ENCODE measurements around the gene BCKDHB.
"Not testable (repeated sequence)": the region's sequence is repeated elsewhere in the genome, so short reads cannot be mapped to it uniquely, and the experiment has no call there.

Gene BCKDHB

DNA sequence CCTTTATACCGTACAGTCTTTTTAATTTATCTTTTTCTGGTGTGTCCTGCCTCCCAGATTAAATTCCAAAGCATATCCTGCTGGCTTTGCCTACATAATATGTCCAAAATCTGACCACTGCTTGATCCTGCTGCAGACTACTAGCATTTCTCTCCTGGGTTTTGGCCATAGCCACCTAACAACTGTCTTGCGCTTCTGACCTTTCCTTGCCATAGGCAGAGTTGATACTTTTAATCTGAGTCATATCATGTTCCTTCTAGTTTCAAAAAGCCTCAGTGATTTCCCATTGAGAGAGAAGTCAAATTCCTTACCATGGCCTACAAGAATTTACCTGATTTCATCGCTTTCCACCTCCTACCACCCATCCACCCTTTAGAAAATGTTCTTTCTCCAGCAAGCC is 104.8 kb downstream of the BCKDHB start:
- no peak for DNase-seq

DNA sequence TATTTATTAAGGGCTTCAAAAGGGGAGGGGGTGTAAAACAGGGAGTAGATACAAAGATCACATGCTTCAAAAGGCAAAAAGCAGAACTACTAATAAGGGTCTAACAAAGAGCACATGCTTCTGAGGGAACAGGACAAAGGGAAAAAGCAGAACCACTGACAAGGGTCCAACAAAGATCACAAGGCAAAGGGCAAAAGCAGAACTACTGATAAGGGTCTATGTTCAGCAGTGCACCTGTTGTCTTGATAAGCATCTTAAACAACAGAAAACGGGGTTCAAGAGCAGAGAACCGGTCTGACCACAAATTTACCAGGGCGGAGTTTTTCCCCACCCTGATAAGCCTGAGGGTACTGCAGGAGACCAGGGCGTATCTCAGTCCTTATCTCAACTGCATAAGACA is 105.4 kb downstream of the BCKDHB start:
- DNase-seq, result peak; percentile 49

DNA sequence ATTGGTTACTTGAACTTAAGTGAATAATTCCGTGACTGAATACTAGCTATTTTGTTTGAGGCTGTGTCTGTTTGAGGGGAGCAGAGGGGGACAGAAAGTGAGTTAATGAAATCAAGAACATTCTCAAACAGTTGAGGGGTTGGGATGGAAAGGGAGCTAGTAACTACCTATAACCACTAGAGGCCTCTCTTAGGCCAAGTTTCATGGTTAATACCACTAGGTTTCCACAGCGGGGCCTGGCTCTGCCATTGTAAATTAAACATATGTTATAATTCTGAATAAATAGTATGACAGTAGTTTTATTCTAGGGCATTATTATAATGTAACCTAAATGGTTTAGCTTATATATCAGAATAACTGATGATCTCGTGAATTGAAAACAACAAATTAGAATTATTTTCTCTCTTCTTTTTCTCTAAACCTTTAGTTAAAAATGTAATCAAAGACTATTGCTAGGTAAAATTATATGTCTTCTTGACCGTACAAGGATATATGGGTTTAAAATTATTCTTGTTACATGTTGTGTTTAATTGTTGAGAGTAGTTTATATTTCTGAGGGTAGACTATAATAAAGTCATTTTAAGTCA is 108.1 kb downstream of the BCKDHB start:
- peak; percentile 36 for DNase-seq

DNA sequence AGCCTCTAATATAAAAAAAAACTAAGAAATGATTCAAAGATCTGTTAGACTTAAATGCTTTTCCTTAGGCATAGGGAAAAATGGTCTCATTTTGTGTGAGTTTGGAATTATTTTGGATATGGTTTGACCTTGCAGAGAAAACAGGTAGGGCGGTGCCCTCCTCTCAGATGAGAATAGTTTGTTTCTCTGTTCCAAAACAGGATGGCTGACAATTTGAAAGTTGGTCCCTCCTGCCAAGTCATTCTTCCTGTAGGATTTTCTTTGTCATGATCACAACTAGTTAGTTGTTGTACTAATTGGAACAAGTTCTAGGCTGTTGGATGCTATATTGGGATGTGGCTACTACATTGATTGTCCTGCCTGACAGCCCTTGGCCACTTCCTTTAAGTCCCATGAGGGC is 108.6 kb downstream of the BCKDHB start:
- DNase-seq, result no peak

DNA sequence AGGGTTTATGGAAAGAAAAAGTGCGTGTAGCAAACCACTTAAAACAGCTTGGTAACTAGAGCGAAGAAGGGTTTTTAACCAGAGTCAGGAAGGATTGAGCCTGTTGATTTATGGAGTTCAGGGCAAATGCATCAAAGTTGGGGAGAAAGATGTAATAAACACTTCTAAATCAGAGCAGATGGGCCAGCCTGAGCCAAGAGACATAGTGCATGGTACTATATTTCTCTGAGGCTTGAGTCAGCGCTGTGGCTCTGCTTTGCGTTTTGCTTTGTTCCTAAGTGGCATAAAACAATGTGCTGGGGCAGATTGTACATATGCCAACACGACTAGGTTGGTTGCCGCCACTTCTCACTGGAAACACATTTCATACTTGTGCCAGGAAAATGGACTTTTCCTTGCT is 111.3 kb downstream of the BCKDHB start:
- DNase-seq, result no peak

DNA sequence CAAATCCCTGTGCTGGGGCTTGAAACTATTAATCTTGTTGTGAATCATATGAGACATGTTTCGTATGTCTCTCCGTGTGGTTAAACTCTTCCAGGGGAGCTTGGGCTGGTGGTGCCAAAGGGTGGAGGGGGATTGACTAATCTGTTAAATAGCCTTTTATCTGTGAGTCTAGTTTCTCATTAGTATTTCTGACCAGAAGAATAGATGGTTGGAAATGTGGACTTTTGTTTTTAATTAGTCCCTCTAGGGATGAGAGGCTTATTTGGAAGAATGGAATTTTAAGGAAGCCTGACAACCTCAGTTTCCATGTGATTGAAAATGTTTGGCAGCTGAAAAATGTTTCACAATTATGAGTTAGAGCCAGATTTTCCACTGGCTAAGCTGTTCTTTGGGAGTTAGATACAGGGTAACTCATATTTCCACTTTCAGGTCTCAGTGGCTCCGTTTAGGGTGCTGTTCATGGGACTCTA is 117.3 kb downstream of the BCKDHB start:
- no peak for DNase-seq

DNA sequence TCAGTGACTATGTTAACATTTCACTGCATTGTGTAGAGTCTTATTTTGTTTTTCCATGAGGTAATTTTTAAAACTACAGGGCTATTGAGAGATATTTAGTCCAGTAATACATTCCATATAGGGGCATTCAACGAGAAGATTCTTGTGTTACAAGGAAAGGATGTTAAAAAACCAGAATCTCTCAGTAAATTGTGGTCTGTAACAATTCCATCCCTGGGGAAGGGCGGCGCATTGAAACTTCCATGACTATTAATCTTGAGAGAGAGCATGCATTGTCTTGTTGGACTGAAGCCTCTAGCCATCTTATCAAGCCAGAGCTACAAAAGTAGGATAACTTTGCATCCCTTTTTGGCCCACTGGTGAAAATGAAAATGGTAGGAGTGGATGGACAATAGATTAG is 119.7 kb downstream of the BCKDHB start:
- no peak for DNase-seq

DNA sequence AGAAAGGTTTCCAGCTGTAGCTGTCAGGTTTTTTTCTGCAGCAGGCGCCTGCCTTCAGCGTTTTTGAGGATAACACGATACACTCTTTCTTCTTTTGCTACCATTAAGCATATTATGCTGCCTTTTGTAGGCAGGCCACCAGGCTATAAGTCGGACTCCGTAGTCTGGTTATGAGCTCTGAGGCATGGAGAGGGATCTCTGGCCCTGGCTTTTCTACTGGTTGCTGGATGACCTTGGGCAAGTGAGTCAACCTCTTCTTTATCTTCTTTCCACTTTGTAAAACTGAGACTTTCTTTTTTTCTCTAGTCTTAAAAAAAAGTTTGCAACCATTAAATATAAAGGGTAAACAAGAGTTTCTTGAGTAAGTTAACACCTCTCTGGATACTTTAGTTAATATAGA is 120.2 kb downstream of the BCKDHB start:
- no peak for DNase-seq

DNA sequence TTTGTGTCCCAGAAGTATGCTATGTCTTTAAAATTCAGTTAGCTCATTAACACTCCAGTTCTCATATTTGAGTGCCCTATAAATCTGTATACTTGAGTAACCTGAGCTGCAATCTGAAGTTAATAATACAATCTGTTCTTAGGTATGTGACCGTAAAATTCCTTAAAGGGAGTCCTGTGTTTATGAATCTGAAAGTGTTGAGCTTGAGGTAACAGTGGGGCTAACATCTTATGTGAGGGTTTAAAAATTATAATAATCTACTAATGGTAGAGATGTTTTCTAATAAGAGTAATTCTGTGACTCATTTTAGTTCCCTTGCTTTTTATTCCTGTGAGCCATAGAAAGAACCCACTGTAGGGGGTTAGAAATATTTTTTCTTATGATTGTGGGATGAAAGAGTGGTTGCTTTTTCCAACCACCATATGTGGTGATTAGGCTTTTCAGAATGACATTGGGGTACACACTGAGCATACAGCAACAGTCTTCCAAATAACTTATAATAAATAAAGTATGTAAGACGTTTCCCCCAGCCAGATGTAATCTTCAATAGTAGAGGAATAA is 121.2 kb downstream of the BCKDHB start:
- no peak for DNase-seq

DNA sequence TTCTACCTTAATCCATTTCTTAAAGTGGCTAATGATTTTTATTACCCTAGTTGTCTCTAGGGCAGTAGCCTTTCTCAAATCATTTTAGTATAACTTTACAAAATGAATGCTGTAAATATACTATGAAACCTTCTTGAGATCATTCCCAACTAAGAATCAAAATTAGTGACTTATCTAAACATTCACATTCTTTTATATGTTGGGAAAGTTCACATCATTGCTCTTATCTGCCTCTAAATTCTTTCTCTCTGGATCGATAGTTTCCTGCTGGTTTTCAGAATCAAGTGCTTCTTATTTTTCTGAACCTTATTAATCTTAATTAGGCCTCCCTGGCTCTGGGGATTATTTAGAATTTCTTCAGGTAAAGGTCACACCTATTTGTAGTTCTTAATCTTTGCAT is 126.8 kb downstream of the BCKDHB start:
- no peak for DNase-seq

DNA sequence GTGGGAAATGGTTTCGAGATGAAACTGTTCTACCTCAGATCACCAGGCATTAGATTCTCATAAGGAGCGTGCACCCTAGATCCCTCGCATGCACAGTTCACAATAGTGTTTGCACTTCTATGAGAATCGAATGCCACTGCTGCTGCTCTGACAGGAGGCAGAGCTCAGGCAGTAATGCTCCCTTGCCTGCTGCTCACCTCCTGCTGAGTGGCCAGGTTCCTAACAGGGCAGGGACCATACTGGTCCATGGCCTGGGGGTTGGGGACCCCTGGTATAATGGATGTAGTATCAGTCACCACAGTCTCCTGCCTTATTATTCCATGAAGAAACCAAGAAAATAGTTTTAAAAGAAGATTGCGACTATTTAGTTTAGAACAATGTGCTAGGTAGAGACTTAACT is 127.5 kb downstream of the BCKDHB start:
- DNase-seq, result no peak

DNA sequence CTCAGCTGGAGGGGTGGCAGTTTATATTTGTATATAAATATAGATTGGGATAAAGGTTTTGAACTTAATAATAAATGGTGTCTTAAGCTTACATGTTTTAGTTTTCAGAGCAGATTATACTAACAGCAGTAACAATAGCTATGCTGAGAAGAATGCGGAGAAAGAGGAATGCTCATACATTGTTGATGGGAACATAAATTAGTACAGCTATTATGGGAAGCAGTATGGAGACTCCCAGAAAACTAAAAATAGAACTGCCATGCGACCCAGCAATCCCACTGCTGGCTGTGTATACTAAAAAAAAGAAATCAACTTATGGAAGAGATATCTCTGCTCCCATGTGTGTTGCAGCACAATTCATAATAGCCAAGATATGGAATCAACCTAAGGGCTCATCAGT is 127.9 kb downstream of the BCKDHB start:
- no peak for DNase-seq

DNA sequence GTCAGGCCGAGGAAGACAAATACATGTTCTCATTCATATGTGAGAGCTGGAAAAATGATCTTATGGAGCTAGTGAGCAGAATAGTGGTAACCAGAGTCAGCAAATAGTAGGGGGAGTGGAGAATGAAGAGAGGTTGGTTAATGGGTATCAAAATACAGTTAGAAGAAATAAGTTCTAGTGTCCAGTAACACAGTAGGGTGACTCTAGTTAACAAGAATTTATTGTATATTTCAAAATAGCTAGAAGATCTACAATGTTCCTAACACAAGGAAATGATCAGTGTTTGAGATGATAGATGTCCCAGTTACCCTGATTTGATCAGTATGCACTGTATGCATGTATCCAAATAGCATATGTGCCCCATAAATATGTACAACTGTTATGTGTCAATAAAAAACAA is 128.4 kb downstream of the BCKDHB start:
- DNase-seq, result no peak

DNA sequence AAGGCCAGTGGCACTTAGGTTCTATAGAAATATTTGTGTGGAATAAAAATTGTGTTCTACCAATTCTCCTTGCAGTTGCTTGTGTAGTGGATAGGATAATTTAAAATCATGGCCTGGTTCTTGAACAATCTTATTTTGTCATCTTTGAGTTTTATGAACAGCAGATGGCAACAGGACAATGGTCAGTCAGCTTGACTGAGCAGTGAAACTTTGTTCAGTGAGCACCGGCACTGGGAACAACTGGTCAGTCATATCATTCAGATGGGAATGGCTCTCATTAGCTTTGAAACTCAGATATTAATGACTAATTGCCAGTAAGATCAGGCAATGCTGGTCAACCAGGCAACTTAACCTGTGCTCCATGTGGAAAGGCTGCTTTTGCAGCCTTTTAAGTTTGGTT is 129.2 kb downstream of the BCKDHB start:
- no peak for DNase-seq

DNA sequence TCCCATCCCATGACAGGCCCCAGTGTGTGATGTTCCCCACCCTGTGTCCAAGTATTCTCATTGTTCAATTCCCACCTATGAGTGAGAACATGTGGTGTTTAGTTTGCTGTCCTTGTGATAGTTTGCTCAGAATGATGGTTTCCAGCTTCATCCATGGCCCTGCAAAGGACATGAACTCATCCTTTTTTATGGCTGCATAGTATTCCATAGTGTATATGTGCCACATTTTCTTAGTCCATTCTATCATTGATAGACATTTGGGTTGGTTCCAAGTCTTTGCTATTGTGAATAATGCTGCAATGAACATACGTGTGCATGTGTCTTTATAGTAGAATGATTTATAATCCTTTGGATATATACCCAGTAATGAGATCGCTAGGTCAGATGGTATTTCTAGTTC is 132.3 kb downstream of the BCKDHB start:
- DNase-seq, result not testable (repeated sequence)

DNA sequence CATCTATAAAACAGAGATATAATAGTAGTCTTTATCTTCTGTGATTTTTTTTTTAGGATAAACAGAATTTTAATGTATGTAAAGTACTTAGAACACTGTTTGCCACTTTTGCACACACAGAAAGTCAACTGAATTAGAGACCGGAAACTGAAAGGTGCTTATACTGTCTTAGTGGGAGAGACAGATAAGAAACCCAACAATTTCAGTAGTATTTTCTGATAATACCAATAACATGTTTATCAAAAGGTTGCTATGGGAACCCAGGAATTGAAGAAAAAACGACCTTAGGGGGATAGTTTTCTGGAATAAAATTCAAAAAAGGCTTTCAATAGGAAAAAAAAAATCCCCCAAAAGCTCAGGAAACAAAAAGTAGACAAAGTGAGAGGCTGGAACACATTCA is 138.6 kb downstream of the BCKDHB start:
- no peak for DNase-seq

DNA sequence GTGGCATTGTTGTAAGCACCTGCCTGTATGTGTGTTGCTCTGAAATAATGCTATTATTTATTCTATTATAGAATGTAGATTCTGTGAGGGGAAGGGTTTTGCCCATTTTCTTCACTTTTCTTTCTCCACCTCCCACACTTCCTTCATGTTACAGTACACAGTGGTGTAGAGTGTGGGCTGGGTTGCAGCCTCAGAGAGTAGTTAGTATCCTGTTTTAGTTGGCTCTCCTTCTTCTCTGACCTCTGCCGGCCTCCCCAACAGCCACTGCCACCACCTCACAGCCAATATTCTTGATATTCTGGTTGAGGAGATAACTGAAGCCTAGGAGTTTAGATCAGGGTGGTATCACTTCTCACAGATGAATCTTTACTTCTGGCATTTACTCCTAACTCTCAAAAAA is 143.4 kb downstream of the BCKDHB start:
- no peak for DNase-seq

DNA sequence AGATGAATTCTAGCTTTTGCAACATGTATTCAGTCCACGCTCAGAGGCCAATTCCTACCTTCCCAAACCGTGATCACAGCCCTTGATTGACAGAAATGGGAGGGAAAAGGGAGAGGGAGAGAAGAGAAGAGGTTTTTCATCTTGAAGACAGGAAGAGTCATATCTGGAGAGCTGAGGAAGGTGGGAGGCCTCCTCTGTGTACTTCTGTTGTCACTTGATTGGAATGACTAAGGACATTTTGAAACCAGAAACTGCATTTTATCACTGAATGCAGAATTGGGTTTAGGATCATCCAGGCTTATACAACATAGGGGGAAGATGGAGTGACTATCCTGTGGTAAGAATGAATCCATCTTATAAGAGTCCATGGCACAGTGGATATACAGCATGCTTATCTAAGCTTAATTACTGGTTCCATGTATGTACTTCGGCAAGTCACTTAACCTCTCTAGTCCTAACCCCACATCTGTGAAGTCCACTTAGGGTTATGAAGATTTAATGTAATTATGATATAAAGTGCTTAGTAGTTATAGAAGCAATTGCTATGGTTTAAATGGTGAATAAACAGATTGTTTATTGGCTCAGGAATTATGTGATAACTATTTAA is 144.0 kb downstream of the BCKDHB start:
- no peak for DNase-seq

DNA sequence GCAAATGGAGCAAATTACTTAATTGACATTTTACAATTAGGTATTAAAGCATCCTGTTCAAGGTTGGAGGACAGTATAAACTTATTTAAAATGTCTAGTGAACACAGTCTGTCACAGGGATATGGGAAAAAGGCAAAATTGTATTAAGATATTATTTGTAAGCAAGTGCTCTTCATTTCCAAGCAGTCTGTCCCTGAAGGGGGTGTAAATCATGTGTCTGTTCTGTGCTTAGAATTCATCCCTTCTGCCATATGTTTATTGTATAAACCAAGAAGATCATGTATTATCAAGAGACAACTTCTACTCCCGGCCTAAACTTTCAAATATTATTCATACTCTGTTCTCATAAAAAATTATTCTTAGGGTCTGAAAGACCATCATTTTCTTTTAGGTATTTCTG is 144.8 kb downstream of the BCKDHB start:
- no peak for DNase-seq

DNA sequence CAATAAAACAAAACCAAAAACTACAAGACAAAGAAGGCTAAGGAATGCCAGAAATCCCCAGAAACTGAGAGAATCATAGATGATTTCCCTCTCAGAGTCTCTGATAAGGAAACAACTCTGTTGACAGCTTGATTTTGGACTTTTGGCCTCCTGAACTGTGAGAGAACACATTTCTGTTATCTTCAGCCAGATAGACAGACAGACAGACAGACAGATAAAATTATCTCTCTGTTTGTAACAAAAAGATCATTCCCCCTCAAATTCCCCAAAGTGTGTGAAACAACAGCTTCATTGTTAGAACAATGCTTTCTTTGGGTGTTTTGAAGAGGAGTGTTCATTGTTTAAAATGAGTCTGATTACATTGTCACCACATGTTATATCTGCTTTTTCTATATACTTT is 148.2 kb downstream of the BCKDHB start:
- no peak for DNase-seq

DNA sequence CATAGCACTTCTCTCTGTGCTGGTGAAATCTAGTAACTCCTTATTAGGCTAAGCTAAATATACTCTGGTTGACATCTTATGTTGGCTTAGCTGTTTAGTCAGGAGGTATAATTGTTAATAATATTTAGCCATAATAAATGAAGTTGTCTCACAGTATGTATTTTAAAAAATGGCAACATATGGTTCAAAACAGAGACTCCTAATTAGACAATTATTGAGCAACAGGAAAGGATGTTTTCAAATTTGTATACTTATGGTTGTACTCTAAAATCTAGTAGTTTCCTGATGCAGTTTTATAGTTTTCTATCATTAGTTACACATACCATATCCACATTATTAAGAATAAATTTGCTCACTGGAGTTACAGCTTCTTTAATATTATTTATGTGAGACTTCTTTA is 150.2 kb downstream of the BCKDHB start:
- DNase-seq, result no peak

DNA sequence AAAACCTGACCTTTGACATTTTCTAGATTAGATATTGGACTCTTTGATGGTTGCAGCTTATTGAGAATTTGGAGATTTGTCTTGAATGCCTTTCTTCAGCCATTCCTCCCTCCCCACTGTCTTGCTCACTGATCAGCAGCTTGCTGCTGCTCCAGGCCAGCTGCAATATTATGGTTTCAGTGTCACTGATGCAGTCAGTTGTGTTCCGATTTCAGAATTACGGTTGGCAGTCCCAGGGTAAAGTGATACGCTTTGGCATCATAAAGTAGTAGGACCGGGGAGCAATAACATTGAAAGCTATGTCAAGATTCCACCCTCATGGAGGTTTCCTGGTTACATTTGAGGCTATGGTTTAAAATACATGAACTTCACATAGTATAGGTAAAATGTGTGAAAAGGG is 152.6 kb downstream of the BCKDHB start:
- DNase-seq, result no peak

DNA sequence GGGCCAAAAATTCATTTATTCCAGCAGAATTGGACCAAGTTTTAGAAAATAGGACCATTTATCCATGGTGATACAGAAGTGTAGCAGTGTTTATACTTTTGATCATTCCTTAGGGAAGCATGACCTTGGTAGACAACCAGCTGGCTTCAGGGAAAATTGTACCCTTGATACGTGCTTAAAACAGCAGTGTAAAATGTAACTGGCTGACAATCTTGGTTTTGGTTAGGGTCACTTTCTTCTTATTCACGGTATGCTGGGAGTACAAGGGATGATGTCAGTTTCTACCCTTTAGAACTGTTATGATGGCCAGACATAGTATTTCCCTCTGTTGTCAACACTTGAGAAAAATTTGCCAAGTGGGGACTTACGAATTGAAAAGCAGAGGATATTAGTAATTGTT is 157.1 kb downstream of the BCKDHB start:
- no peak for DNase-seq

DNA sequence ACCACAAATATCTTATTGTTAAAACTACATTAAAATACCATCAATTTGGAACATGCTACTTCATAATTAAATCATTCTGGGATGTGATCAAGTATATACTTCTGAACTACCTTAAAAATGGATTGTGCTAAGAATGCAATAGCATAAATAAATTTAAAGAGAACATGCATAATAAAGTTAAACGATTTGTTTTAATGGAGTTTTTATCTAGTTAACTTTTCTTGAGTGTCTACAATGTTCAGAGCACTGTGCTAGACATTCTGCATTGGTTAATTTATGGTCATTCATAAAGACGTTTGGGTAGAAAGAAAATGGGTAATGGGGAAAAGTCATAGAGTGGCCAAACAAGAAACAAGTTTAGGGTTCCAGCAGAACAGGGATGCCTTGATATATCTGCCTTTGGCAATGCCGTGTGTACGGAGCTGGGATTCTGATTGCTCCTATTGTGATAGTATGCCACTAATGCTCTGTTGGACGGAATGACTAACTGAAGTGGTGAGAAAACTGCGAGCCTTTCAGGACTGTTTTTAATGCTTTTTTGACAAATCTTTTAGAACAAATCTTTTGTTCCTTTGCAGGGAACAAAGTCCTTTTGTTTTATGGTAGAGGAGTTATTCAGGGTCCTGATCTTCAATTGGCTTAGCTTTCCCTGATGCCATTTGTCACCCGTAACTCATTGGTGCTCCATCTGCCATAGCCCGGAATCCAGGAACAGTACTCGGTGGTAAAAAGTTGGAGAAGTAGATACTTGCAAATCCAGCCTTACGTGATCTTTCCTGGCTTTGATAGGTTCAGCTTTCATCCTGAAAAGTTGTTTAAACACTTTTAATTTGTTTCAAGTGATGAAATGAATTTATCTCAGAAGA is 162.6 kb downstream of the BCKDHB start:
- no peak for DNase-seq

All from MV-4-11 (cell line).